K562 (cell line): ENCODE measurements around the gene FNBP1. TPM values are rescaled to one million over a fixed set of nuclear protein-coding genes. Genes with fewer than 3 reads are reported as not detected.

ENCODE experiments used
- ATAC-seq: fragments of 200-7000 bp; cut with Tn5 transposase; 3 replicates; pipeline ENCODE4 v1.9.1; 2020; ENCODE audit warnings: moderate library complexity
- BruUV-seq: library from RNA; stranded (reverse); fragments of 400-500 nt; replicated peaks from 2 replicates; lab custom pipeline; 2021; lab: Mats Ljungman, UMichigan
- CTCF ChIA-PET: fragments of 300-600 bp; formaldehyde crosslinking; extraction: SDS; loops from one replicate; lab custom pipeline; 2021; ENCODE audit warnings: low intra/inter-chr PET ratio; lab: Yijun Ruan, JAX
- POLR2A ChIA-PET: fragments of 300-600, 350-650 bp; sonication (Branson Sonifier 250); formaldehyde crosslinking; extraction: SDS; loops from one replicate; lab custom pipeline; 2021; ENCODE audit warnings: antibody characterized with exemption, inconsistent platforms; lab: Yijun Ruan, JAX
- DNase-seq, 4 experiments: peaks; one replicate each; pipeline versions ENCODE4 v3.0.0 to v3.0.0-alpha.2; 2011 to 2018; ENCODE audit warnings: low spot score in 3 of 4, mixed read lengths in 3 of 4; ENCODE audit errors: extremely low read depth in 1 of 4
- FAIRE-seq: peaks from 2 replicates; lab custom pipeline; 2011; peaks lifted over from hg19 to GRCh38; lab: Jason Lieb, UNC
- H2AFZ ChIP-seq: 2 replicates; pipeline ENCODE4 v1.6.0; 2011; ENCODE audit warnings: low read depth, low read length, control low read depth, inconsistent platforms
- H3K27ac ChIP-seq: fragments of 200-600 bp; 3 replicates; pipeline ENCODE4 v1.8.0; 2011; ENCODE audit warnings: low read depth, mild to moderate bottlenecking, control low read depth, inconsistent platforms, low read length, moderate library complexity, mixed read lengths; ENCODE audit errors: extremely low read depth
- H3K27me3 ChIP-seq, 2 experiments: fragments of 300-600 bp in 1 of 2; 2 replicates in 1 of 2; 3 replicates in 1 of 2; pipeline versions ENCODE4 v1.6.0 to v1.8.0; 2011; ENCODE audit warnings: inconsistent platforms in 2 of 2, low read length in 2 of 2, mild to moderate bottlenecking in 1 of 2, mixed read lengths in 1 of 2, moderate library complexity in 1 of 2; ENCODE audit not compliant: control insufficient read depth in 2 of 2, insufficient read depth in 2 of 2
- H3K36me3 ChIP-seq: fragments of 300-600 bp; 3 replicates; pipeline ENCODE4 v1.8.0; 2011; ENCODE audit warnings: mild to moderate bottlenecking, low read length, inconsistent platforms; ENCODE audit not compliant: control insufficient read depth, insufficient read depth
- H3K4me1 ChIP-seq, 2 experiments: fragments of 200-600 bp in 1 of 2; replicated peaks in 1 of 2; 2 replicates in 1 of 2; 3 replicates in 1 of 2; pipeline versions ENCODE4 v1.5.1 to v1.8.0; 2011; ENCODE audit warnings: inconsistent platforms in 2 of 2, low read length in 2 of 2, mild to moderate bottlenecking in 1 of 2, mixed read lengths in 1 of 2, moderate library complexity in 1 of 2; ENCODE audit not compliant: control insufficient read depth in 2 of 2, insufficient read depth in 2 of 2
- H3K4me2 ChIP-seq: 2 replicates; pipeline ENCODE4 v1.6.1; 2011; ENCODE audit warnings: low read length, control low read depth, inconsistent platforms, mixed read lengths; ENCODE audit not compliant: insufficient read depth
- H3K4me3 ChIP-seq: fragments of 200-600 bp; sonication (generic), shearing (Covaris generic); 2 replicates; pipeline ENCODE4 v1.5.1; 2016; ENCODE audit warnings: control low read depth, inconsistent platforms
- H3K79me2 ChIP-seq: fragments of 200-600 bp; 3 replicates; pipeline ENCODE4 v1.8.0; 2011; ENCODE audit warnings: low read length, inconsistent platforms; ENCODE audit not compliant: control insufficient read depth, insufficient read depth
- H3K9ac ChIP-seq, 2 experiments: 2 replicates each; pipeline versions ENCODE4 v1.6.0 to v1.6.1; 2011; ENCODE audit warnings: low read depth in 2 of 2, low read length in 2 of 2, control low read depth in 1 of 2, inconsistent platforms in 1 of 2, mild to moderate bottlenecking in 1 of 2, mixed read lengths in 1 of 2; ENCODE audit not compliant: insufficient read depth in 1 of 2
- H3K9me1 ChIP-seq: one replicate; pipeline ENCODE4 v1.6.0; 2011; ENCODE audit warnings: inconsistent platforms, mild to moderate bottlenecking, low read length, moderate library complexity; ENCODE audit not compliant: control insufficient read depth, insufficient read depth
- H3K9me3 ChIP-seq: replicated peaks from 2 replicates; pipeline ENCODE4 v1.5.1; 2011; ENCODE audit warnings: low read depth, low read length, inconsistent platforms; ENCODE audit not compliant: control insufficient read depth, insufficient read depth
- H4K20me1 ChIP-seq: replicated peaks from 2 replicates; pipeline ENCODE4 v1.6.1; 2011; ENCODE audit warnings: low read length, inconsistent platforms, mixed read lengths; ENCODE audit not compliant: control insufficient read depth, insufficient read depth
- ARHGAP35 ChIP-seq: fragments of 450-650 bp; IDR thresholded peaks from 2 replicates; pipeline ENCODE4 v1.6.1; 2018; ENCODE audit not compliant: partially characterized antibody
- KAT2B ChIP-seq: IDR thresholded peaks from one replicate; pipeline ENCODE4 v1.6.1; 2012; ENCODE audit warnings: low read depth, mild to moderate bottlenecking, control low read depth, inconsistent platforms, low read length, moderate library complexity
- MEF2D ChIP-seq: conservative IDR thresholded peaks from 2 replicates; pipeline ENCODE4 v1.6.1; 2016; ENCODE audit warnings: low read depth, missing genetic modification characterization, missing compliant biosample characterization
- NFRKB ChIP-seq: fragments of 450-650 bp; IDR thresholded peaks from 2 replicates; pipeline ENCODE4 v1.6.1; 2016; ENCODE audit warnings: low read depth
- ZKSCAN3 ChIP-seq: fragments of 250-450 bp; sonication (Bioruptor Pico); IDR thresholded peaks from 2 replicates; pipeline ENCODE4 v1.4.0; 2020
- ZNF311 ChIP-seq: fragments of 250-450 bp; sonication (Bioruptor Pico); IDR thresholded peaks from 2 replicates; pipeline ENCODE4 v1.4.0; 2020; ENCODE audit warnings: mild to moderate bottlenecking, moderate library complexity
- WGBS: fragments of 100-300 bp; shearing (Covaris generic); methylation state at CpG from one replicate; pipeline ENCODE4 v1.1.6; 2016; ENCODE audit warnings: low coverage, mixed read lengths; ENCODE audit not compliant: insufficient coverage; ENCODE audit errors: missing lambda C conversion rate; 5-methylcytosine and 5-hydroxymethylcytosine counted together
- in situ Hi-C: fragments of 300-500 bp; cut with MboI; formaldehyde crosslinking; loops from 4 replicates; pipeline ENCODE4 v1.15.0; 2018; ENCODE audit warnings: inconsistent platforms, mixed read lengths
- intact Hi-C: fragments of 100-400 bp; cut with micrococcal nuclease; formaldehyde crosslinking; loops from 2 replicates; pipeline ENCODE4 v1.14.2; 2022
- polyA plus RNA-seq, 8 experiments: library from polyadenylated mRNA; depleted of rRNA in 4 of 8; stranded (reverse) in 5 of 8; unstranded in 3 of 8; fragments of >200 nt; fragmentation: Nextera tagmentation in 2 of 8; fragmentation: Illumina TruSeq in 1 of 8; extraction: Ambion mirVana in 2 of 8; extraction: Trizol in 1 of 8; gene quantifications; 2 replicates each; pipeline versions ENCODE4 v1.2.1 to v1.2.3, GENCODE V29; 2011 to 2014; ENCODE audit warnings: inconsistent platforms in 1 of 8, missing spikeins in 1 of 8
- total RNA-seq, 7 experiments: library from RNA; depleted of rRNA in 6 of 7; stranded (reverse); fragments of >200 nt in 6 of 7; fragmentation: Illumina TruSeq in 2 of 7; extraction: Trizol in 2 of 7; gene quantifications; 2 replicates each; pipeline versions ENCODE4 v1.2.1 to v1.2.3, GENCODE V29; 2011 to 2021; ENCODE audit warnings: low replicate concordance in 1 of 7
- TF ChIP-seq, protein P1 (sequence below): fragments of 250-450 bp; sonication (Bioruptor Pico); IDR thresholded peaks from 2 replicates; pipeline ENCODE4 v1.5.0; 2020; ENCODE audit warnings: mild to moderate bottlenecking

Gene FNBP1
- total and polyA plus RNA-seq, 9 of the 15 experiments (the other 6 are each of a cell fraction or from before 2014, with no cell fraction given) = 1.8 to 14.9 (median 7.6) TPM

DNA sequence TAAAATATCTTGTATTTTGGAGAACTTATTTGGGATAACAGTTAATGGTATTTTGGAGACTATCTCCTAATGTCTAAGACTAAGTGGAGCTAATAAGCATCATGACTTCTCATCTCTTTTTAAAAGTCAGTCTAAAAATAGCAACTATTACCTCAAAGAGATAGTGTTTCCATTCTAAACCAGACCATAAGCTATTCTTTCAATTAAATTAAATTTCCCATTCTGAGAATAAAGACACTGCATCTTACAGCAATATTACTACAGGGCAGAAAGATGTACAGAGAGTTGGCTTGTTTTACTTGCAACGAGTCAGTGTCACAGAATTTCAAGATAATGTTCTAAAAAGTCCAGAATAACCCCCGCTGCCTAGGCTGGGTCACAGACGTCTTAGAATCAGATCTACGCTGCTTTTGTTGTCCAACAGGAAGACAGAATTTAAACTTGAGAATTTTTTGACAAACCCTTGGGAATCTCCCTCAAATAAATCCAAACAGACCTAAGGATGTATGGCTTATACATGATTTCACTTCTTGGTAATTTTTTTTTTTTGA, 108.9 kb downstream of the FNBP1 start:
- Histone ChIP-seq H3K4me2 (no peak overlapping the region), H3K9me1 (no peaks in the 10 kb centered on the region), H2AFZ (peak overlapping the region; percentile 47; the same call in 1 of the 2 replicates), H3K9me3 (no peaks in the 10 kb centered on the region), H3K9ac (no peak overlapping the region), H3K4me1 (peaks cover 4 to 31% of the 10 kb centered on the region in 2 experiments; a peak in 4 of 5 replicates), H3K27me3 (no peaks in the 10 kb centered on the region), H3K79me2 (no peaks in the 10 kb centered on the region), H3K36me3 (no peaks in the 10 kb centered on the region), H3K4me3 (no peak overlapping the region)
- intact Hi-C loops = no loop called here
- CTCF ChIA-PET = no interaction called here
- BruUV-seq = no TSS peak
- no peak for DNase-seq
- ATAC-seq = no peak
- no peak for FAIRE-seq
- WGBS = 38% methylated on average over 4 of the region's 4 CpGs
- TF ChIP-seq MEF2D (tag) = 0 out of 2 replicates have a peak, but pooled peaks have one; percentile 15
- TF ChIP-seq KAT2B = no peak
- no peak for TF ChIP-seq NFRKB
- TF ChIP-seq ARHGAP35 = no peak
- no peak for TF ChIP-seq ZNF311
- TF ChIP-seq, protein P1, sequence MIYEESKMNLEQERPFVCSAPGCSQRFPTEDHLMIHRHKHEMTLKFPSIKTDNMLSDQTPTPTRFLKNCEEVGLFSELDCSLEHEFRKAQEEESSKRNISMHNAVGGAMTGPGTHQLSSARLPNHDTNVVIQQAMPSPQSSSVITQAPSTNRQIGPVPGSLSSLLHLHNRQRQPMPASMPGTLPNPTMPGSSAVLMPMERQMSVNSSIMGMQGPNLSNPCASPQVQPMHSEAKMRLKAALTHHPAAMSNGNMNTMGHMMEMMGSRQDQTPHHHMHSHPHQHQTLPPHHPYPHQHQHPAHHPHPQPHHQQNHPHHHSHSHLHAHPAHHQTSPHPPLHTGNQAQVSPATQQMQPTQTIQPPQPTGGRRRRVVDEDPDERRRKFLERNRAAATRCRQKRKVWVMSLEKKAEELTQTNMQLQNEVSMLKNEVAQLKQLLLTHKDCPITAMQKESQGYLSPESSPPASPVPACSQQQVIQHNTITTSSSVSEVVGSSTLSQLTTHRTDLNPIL (CRISPR knock-in tag) = no peak
- no peak for TF ChIP-seq ZKSCAN3
- TF ChIP-seq, all 486 proteins: peak for 1
- POLR2A ChIA-PET = interaction anchor here (1.0 to 2.2 kb wide), 4 partner anchors 14 to 76 kb away, joined by 3 to 6 read pairs (median 4); no protein-coding TSS in a partner anchor
- in situ Hi-C loops = no loop called here
- Histone ChIP-seq H3K27ac (no peak overlapping the region), H4K20me1 (no peaks in the 10 kb centered on the region)
